Osteoblast (primary cell): ENCODE results near the gene MMP24OS. TPM values are rescaled to one million over a fixed set of nuclear protein-coding genes. Genes with fewer than 3 reads are reported as not detected.

Source experiments
- DNase-seq: peaks from one replicate; pipeline ENCODE4 v3.0.0; 2011; ENCODE audit warnings: low spot score, mixed read lengths; ENCODE audit not compliant: insufficient read length; ENCODE audit errors: missing footprints
- H2AFZ ChIP-seq: 2 replicates; pipeline ENCODE4 v1.6.0; 2011; ENCODE audit warnings: mild to moderate bottlenecking, low read length
- H3K27ac ChIP-seq: 2 replicates; pipeline ENCODE4 v1.5.1; 2011; ENCODE audit warnings: mild to moderate bottlenecking, low read depth, low read length, moderate library complexity
- H3K27me3 ChIP-seq: 2 replicates; pipeline ENCODE4 v1.6.0; 2012; ENCODE audit warnings: mild to moderate bottlenecking, control low read depth, inconsistent platforms, low read length, moderate library complexity; ENCODE audit not compliant: insufficient read depth
- H3K36me3 ChIP-seq: 2 replicates; pipeline ENCODE4 v1.5.1; 2011; ENCODE audit warnings: mild to moderate bottlenecking, low read length, control low read depth, moderate library complexity; ENCODE audit not compliant: insufficient read depth
- H3K4me1 ChIP-seq: 2 replicates; pipeline ENCODE4 v1.5.1; 2011; ENCODE audit warnings: mild to moderate bottlenecking, low read length, control low read depth, moderate library complexity; ENCODE audit not compliant: insufficient read depth
- H3K4me2 ChIP-seq: 2 replicates; pipeline ENCODE4 v1.6.0; 2011; ENCODE audit warnings: mild to moderate bottlenecking, low read length; ENCODE audit not compliant: insufficient read depth
- H3K4me3 ChIP-seq: fragments of 200-600 bp; sonication (generic); 3 replicates; pipeline ENCODE4 v1.5.1; 2012; ENCODE audit warnings: mild to moderate bottlenecking, low read length, inconsistent platforms; ENCODE audit not compliant: insufficient read depth
- H3K79me2 ChIP-seq: 2 replicates; pipeline ENCODE4 v1.6.0; 2012; ENCODE audit warnings: mild to moderate bottlenecking, low read length, control low read depth, inconsistent platforms; ENCODE audit not compliant: insufficient read depth
- H3K9me3 ChIP-seq: 2 replicates; pipeline ENCODE4 v1.5.1; 2011; ENCODE audit warnings: low read depth, low read length, control low read depth
- H4K20me1 ChIP-seq: 2 replicates; pipeline ENCODE4 v1.6.0; 2012; ENCODE audit warnings: mild to moderate bottlenecking, low read length, control low read depth; ENCODE audit not compliant: insufficient read depth
- CTCF ChIP-seq: IDR thresholded peaks from 2 replicates; pipeline ENCODE4 v1.5.1; 2011; ENCODE audit warnings: mild to moderate bottlenecking, low read depth, low read length, moderate library complexity; ENCODE audit errors: extremely low read depth
- total RNA-seq: library from RNA; depleted of rRNA; stranded (reverse); fragments of >200 nt; gene quantifications from 2 replicates; pipeline ENCODE4 v1.2.3, GENCODE V29; 2012

MMP24OS gene
- total RNA-seq, 1 donor = 22.1 TPM

- DNase-seq = no peak
- Histone ChIP-seq H3K79me2 (no peaks in the 10 kb centered on the region), H3K4me2 (no peak overlapping the region), H3K9me3 (no peaks in the 10 kb centered on the region), H3K27me3 (no peaks in the 10 kb centered on the region), H3K27ac (no peak overlapping the region), H2AFZ (no peak overlapping the region), H4K20me1 (peaks cover 5% of the 10 kb centered on the region), H3K4me1 (no peaks in the 10 kb centered on the region), H3K4me3 (no peak overlapping the region), H3K36me3 (no peaks in the 10 kb centered on the region)
- no peak for TF ChIP-seq CTCF
These were observed 39.2 kb downstream of the MMP24OS start for GRCh38 chr20:35238735-35239134.

GRCh38 chr20:35238170-35238569 is 39.8 kb downstream of the MMP24OS start:
- H3K9me3 ChIP-seq = no peaks in the 10 kb centered on the region
- no peak overlapping the region for H3K27ac ChIP-seq
- no peak for TF ChIP-seq CTCF
- peaks cover 2% of the 10 kb centered on the region for H3K4me1 ChIP-seq
- H3K4me3 ChIP-seq = no peak overlapping the region
- peaks cover 5% of the 10 kb centered on the region for H4K20me1 ChIP-seq
- no peak for DNase-seq
- no peaks in the 10 kb centered on the region for H3K27me3 ChIP-seq
- H2AFZ ChIP-seq = no peak overlapping the region
- no peak overlapping the region for H3K4me2 ChIP-seq
- no peaks in the 10 kb centered on the region for H3K36me3 ChIP-seq
- no peaks in the 10 kb centered on the region for H3K79me2 ChIP-seq

- Histone ChIP-seq H2AFZ (no peak overlapping the region), H3K4me3 (no peak overlapping the region), H3K4me2 (no peak overlapping the region), H3K27ac (no peak overlapping the region), H3K4me1 (peaks cover 9% of the 10 kb centered on the region), H3K27me3 (no peaks in the 10 kb centered on the region), H3K9me3 (no peaks in the 10 kb centered on the region), H3K36me3 (no peaks in the 10 kb centered on the region), H3K79me2 (no peaks in the 10 kb centered on the region), H4K20me1 (peaks cover 5% of the 10 kb centered on the region)
- TF ChIP-seq CTCF = no peak
- DNase-seq = no peak
These were observed 40.4 kb downstream of the MMP24OS start for GRCh38 chr20:35237486-35237885.

GRCh38 chr20:35235881-35236280 is 42.0 kb downstream of the MMP24OS start:
- Histone ChIP-seq H3K4me2 (no peak overlapping the region), H3K79me2 (no peaks in the 10 kb centered on the region), H4K20me1 (peaks cover 5% of the 10 kb centered on the region), H3K27ac (no peak overlapping the region), H2AFZ (no peak overlapping the region), H3K4me3 (no peak overlapping the region), H3K9me3 (no peaks in the 10 kb centered on the region), H3K36me3 (no peaks in the 10 kb centered on the region), H3K4me1 (peaks cover 15% of the 10 kb centered on the region), H3K27me3 (no peaks in the 10 kb centered on the region)
- no peak for TF ChIP-seq CTCF
- no peak for DNase-seq
